Measurements from ENCODE around the gene TMEM145.

The TMEM145 gene

GRCh38 chr19:42290136-42290522 is 23.0 kb upstream of the TMEM145 start:
- FAIRE-seq: no peak

DNA sequence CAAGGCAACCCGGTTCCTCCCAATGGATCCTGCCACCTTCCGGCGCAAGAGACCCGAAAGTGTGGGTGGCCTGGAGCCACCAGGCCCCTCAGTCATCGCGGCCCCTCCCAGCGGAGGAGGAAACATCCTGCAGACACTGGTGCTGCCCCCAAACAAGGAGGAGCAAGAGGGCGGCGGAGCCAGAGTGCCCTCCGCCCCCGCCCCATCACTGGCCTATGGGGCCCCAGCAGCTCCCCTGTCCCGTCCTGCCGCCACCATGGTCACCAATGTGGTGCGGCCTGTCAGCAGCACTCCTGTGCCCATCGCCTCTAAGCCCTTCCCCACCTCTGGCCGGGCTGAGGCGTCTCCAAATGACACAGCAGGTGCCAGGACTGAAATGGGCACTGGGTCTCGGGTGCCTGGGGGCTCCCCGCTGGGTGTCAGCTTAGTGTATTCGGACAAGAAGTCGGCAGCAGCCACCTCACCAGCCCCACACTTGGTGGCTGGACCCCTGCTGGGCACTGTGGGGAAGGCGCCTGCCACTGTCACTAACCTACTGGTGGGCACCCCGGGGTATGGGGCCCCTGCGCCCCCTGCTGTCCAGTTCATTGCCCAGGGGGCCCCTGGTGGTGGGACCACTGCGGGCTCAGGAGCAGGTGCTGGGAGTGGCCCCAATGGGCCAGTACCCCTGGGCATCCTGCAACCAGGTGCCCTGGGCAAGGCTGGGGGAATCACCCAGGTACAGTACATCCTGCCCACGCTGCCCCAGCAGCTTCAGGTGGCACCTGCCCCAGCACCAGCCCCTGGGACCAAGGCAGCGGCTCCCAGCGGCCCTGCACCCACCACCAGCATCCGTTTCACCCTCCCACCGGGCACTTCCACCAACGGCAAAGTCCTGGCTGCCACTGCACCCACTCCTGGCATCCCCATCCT is 22.3 kb upstream of the TMEM145 start:
- no peak for FAIRE-seq

DNA sequence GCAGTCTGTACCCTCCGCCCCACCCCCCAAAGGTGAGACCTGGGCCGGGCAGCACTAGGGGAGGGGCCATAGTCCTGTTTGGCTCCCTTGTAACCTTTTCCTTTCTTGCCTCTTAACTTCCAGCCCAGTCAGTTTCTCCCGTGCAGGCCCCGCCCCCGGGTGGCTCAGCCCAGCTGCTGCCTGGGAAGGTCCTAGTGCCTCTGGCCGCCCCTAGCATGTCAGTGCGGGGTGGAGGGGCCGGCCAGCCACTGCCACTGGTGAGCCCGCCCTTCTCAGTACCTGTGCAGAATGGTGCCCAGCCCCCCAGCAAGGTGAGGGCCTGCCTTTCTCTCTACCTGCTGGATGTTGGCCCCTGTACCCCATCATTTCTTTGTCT is 21.7 kb upstream of the TMEM145 start:
- no peak for FAIRE-seq

DNA sequence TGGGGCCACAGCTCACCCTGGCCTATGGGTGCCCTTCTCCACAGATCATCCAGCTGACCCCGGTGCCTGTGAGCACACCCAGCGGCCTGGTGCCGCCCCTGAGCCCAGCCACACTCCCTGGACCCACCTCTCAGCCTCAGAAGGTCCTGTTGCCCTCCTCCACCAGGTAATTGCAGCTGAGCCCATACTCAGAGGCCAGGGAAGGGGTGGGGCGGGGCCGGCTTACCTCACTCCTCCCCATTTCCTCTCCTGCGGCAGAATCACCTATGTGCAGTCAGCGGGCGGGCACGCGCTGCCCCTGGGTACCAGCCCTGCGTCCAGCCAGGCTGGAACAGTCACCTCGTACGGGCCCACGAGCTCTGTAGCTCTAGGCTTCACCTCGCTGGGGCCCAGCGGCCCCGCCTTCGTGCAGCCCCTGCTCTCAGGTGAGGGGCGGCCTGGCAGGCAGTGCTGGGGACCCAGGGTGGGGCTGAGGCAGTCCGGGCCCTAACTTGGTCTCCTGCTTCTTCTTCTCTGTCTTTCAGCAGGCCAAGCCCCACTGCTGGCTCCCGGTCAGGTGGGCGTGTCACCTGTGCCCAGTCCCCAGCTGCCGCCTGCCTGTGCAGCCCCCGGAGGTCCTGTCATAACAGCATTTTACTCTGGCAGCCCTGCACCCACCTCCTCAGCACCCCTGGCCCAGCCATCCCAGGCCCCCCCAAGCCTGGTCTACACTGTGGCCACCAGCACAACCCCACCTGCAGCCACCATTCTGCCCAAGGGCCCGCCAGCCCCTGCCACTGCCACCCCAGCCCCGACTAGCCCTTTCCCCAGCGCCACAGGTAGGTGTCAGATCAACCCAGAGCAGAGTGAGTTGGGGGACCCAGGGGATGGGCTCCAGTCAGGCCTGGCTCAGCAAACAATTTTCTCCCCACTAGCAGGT is 20.8 kb upstream of the TMEM145 start:
- FAIRE-seq: no peak

DNA sequence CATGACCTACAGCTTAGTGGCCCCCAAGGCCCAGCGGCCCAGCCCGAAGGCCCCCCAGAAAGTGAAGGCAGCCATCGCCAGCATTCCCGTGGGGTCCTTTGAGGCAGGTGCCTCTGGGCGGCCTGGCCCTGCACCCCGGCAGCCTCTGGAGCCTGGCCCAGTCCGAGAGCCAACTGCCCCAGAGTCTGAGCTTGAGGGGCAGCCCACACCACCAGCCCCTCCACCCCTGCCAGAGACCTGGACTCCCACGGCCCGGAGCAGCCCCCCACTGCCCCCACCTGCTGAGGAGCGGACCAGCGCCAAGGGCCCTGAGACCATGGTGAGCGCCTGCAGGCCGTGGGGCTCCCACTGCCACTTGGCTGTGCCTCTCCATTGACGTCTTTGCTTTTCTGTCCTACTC is 20.1 kb upstream of the TMEM145 start:
- no peak for FAIRE-seq

DNA sequence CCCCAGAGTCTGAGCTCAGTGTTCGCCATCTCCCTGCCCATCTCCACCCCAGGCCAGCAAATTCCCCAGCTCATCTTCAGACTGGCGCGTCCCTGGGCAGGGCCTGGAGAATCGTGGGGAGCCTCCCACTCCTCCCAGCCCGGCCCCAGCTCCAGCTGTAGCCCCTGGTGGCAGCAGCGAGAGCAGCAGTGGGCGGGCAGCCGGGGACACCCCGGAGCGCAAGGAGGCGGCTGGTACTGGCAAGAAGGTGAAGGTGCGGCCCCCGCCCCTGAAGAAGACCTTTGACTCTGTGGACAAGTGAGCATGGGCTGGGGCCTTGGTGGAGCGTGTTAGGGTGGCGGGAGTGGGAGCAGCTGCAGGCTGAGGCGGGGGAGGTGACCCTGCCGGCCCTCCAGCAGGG is 19.6 kb upstream of the TMEM145 start:
- no peak for FAIRE-seq

GRCh38 chr19:42293948-42294347 is 19.2 kb upstream of the TMEM145 start:
- FAIRE-seq: no peak

GRCh38 chr19:42294471-42295137 is 18.5 kb upstream of the TMEM145 start:
- FAIRE-seq: no peak

DNA sequence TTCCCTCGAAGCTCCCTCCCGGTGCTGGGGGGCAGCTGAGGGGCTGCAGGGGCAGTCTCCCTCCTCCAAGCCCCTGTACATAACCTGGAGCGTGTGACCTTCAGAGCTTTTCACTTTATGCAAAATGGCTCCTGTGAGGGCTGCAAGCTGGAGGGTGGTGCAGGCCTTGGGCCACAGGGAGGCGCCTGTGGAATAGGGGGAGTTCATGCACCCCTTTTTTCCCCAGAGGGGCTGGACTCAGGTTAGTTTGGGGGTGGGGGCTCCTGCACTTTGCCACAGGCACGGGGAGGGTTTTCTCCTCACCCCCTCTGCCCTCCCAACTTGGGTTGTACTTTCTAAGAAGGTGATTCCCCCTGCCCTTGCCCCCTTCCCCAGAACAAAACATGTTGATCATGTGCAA is 17.8 kb upstream of the TMEM145 start:
- FAIRE-seq: no peak

- no peak for FAIRE-seq
Measured at GRCh38 chr19:42295831-42296525, 17.1 kb upstream of the TMEM145 start.

- no peak for FAIRE-seq
Measured at GRCh38 chr19:42297039-42297438, 16.1 kb upstream of the TMEM145 start.

DNA sequence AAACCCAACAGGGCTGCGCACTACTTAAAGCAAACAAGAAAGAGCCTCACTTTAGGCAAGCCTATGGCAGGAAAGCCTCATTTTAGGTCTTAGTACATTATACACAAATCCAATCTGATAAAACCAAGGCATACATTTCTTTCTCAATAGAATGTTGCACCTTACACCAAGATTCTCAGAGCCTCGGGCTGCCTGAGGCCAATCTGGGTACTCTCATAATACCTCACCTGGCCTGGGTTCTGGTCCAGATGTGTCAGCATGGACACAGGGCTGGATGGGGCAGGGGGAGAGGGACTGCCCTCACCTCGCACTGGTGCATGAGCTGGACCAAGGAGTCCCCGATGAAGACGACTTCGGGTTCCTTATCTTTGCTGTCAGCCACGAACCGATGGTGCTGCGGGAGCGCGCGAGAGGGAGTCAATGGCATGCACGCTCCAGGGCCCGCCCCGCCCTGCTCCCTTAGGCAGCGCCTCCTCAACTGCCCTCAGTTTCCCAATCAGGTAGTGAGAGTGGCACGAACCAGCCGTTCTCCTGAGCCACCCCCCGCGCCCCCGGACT is 11.4 kb upstream of the TMEM145 start, which contains the start of gene PRR19:
Gene PRR19, plus strand, starts transcription at position 487 of the 558 bp plus-strand sequence. CDS start 7,453 bp downstream, outside the sequence.
- FAIRE-seq: no peak

- no peak for FAIRE-seq
Measured at GRCh38 chr19:42303101-42303464, 10.0 kb upstream of the TMEM145 start.

DNA sequence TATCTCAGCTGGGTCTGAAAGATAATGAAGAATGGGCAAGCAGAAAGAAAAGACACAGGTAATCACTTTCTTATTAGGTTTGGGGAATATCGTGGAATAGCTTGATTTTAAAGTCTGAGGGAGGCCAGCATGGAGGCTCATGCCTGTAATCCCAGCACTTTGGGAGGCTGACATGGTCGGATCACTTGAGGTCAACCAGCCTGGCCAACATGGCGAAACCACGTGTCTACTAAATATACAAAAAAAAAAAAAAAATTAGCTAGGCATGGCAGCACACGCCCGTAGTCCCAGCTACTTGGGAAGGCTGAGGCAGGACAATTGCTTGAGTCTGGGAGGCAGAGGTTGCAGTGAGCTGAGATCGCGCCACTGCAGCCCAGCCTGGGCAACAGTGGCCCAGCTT is 9.2 kb upstream of the TMEM145 start:
- no peak for FAIRE-seq

DNA sequence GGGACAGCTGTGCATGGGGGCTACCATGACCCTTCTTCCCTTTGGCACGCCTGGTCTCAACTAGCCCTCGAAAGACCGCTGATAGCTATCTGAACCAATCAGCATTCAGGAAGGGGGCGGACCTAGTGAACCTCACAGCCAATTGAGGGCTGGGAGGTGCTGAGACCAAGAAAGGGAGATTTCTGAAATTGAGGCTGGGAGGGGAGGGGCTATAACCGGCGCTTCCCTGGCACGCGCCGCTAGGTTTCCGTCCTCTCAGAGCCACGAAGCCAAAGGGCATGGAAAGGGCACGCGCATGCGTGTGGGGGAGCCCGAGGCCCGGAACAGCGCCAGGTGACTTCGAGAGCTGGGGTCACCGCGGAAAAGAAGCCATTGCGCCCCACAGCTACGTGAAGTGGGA is 6.5 kb upstream of the TMEM145 start:
- FAIRE-seq: no peak

DNA sequence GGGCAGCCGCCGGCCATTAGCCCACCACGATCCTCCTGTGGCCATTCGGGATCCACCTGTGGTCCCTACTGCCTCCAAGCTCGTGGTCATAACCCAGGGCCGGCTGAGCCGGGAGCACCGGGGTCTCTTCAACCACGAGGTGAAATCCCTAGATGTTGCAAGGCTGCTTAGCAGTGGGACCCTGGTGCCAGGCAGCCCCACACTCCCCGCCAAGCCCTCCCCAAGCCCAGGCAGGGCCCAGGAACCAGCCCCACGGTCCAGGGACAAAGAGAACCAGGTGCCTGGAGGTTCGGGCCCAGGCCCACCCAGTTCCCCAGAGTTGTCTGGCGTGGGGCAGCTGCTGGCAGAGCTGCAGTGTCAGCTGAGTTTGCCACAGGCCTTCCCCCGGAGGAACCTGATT is 3.4 kb upstream of the TMEM145 start:
- FAIRE-seq: no peak

- FAIRE-seq: no peak
Measured at GRCh38 chr19:42311657-42312056, 1.5 kb upstream of the TMEM145 start.

DNA sequence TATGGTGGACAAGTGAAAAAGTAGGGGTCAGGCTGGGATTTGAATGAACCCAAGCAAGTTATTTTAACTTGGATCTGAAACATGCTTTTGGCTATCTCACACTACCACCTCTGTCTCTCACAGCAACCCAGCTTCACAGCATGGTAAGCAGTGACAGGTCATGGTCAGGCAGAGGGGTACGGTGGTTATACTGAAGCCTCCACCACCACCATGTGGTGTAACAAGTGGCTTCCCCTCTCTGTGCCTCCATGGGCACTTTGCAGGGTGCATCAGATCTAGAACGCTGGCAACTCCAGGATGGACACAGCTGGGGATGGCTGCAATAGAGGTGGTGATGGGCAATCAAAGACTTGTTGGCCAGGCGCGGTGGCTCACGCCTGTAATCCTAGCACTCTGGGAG is 739 bp upstream of the TMEM145 start:
- FAIRE-seq: no peak

- FAIRE-seq: no peak
Measured at GRCh38 chr19:42313840-42314755, 989 bp downstream of the TMEM145 start.

DNA sequence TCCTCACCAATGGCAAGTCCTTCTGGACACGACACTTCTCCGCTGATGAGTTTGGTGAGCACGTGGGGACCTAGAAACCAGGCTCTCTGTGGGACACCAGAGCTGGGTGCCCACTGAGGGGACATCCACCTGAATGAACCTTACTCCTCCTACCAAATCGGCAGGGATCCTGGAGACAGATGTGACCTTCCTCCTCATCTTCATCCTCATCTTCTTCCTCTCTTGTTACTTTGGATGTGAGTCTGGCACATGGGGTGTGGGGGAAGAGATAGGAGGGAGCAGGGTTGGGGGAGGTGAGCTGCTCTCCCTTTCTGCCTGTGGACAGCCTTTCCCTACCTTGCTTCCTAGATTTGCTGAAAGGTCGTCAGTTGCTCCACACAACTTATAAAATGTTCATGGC is 1.9 kb downstream of the TMEM145 start:
- FAIRE-seq: no peak
